Esophagus squamous epithelium (tissue), 4 donors: ENCODE results near the gene MRPS27.

Experiments
- POLR2A ChIP-seq, 4 donors: fragments of 450-650 bp; IDR thresholded peaks; one replicate each; pipeline ENCODE4 v1.6.1; 2017; ENCODE audit warnings: antibody characterized with exemption in 4 of 4, mild to moderate bottlenecking in 4 of 4, moderate library complexity in 3 of 4
- TF ChIP-seq, protein P1 (sequence below), 6 experiments: fragments of 450-650 bp in 4 of 6; fragments of 200-600 bp in 2 of 6; sonication (generic) in 2 of 6; IDR thresholded peaks; one replicate each; pipeline ENCODE4 v1.5.1; 2016 to 2019; ENCODE audit warnings: antibody characterized with exemption in 6 of 6, mild to moderate bottlenecking in 4 of 6, moderate library complexity in 4 of 6

DNA sequence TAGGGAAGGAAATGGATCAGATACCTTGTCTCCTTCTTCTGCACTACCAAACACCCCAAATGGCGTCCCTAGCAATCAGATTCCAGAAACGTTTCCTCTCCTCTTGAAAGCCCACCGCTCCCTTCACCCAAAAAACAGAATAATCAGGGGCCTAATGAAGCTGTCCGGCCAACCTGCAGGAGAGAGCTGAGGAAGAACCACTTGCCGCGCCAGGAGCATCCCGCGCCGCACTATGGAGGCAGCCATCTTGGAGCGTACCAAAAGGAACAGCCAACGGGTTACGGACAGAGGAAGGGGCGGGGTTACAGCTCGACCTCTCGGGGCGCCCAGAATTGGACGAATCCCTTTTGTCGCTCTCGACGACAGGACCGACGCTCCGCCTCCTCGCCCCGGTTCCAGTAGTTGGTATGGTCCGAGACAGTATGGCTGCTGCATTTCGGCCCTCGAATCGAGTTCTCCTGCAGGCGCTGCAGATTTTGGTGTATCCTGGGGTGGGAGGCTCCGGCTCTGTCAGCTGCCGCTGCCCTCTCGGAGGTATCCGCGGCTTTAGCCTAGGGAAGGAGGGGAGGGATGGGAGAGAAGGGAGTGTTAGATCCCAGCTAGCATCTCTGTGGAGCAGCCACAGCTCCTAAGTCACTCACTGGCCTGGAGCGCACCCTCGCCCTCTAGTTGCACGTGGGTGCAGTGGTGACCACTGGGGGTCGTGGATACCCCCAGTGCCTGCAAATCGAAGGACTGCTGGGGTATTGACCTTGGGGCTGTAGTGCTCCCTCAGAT, at the start of gene MRPS27, which contains the start of gene PTCD2:
- TF ChIP-seq, protein P1, sequence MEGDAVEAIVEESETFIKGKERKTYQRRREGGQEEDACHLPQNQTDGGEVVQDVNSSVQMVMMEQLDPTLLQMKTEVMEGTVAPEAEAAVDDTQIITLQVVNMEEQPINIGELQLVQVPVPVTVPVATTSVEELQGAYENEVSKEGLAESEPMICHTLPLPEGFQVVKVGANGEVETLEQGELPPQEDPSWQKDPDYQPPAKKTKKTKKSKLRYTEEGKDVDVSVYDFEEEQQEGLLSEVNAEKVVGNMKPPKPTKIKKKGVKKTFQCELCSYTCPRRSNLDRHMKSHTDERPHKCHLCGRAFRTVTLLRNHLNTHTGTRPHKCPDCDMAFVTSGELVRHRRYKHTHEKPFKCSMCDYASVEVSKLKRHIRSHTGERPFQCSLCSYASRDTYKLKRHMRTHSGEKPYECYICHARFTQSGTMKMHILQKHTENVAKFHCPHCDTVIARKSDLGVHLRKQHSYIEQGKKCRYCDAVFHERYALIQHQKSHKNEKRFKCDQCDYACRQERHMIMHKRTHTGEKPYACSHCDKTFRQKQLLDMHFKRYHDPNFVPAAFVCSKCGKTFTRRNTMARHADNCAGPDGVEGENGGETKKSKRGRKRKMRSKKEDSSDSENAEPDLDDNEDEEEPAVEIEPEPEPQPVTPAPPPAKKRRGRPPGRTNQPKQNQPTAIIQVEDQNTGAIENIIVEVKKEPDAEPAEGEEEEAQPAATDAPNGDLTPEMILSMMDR (IDR thresholded peaks at IDR 0.05): peak in 2 of 6 experiments; percentile 4
- peak in 2 of 4 donors; percentile 46 to 67 for TF ChIP-seq POLR2A (IDR thresholded peaks at IDR 0.05)
